AML-193 (cell line): ENCODE data around the gene FBLN5.

ENCODE experiments used
- DNase-seq, 2 experiments: peaks; one replicate each; lab custom pipeline; 2025; lab: John Stamatoyannopoulos, UW

Gene FBLN5

DNA sequence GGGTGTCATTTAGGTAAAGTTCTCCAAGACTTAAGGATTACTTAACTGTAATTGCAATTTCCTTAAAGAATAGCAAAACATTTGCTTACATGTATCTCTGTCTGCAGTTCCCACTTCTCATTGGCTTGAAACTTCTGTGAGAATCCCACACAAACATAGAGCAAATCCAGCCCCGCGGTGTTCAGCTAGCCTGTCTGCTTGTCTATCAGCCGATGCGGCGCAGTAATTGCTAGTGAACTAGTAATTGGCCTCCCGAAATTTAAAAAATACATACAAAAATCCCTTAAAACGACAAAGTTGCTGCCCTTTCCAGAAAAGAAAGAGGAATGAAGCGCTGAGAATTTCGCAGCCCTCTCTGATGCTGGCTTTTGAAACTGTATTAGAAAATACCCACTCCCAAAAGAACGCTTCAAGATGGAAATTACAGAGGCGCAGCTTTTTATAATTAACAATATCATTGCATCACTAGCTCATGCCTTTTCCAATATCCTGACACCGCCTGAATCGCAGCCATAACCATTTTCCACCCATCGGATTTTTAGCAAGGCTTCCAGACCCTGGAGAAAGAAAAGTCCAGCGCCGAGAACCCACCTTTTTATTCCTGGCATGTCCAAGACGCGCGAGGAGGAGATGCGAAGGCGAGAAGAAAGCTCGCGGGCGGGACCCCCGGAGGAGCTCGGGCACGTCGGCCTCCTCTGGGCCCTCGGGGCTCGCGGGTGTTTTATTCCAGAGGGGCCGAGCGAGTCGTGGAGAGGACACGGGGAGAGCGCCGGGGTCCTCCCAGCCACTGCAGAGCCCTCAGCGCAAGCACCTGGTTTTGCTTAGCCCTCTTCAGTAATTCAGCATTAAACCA lies 646 bp downstream of the FBLN5 start:
- DNase-seq = no peak

DNA sequence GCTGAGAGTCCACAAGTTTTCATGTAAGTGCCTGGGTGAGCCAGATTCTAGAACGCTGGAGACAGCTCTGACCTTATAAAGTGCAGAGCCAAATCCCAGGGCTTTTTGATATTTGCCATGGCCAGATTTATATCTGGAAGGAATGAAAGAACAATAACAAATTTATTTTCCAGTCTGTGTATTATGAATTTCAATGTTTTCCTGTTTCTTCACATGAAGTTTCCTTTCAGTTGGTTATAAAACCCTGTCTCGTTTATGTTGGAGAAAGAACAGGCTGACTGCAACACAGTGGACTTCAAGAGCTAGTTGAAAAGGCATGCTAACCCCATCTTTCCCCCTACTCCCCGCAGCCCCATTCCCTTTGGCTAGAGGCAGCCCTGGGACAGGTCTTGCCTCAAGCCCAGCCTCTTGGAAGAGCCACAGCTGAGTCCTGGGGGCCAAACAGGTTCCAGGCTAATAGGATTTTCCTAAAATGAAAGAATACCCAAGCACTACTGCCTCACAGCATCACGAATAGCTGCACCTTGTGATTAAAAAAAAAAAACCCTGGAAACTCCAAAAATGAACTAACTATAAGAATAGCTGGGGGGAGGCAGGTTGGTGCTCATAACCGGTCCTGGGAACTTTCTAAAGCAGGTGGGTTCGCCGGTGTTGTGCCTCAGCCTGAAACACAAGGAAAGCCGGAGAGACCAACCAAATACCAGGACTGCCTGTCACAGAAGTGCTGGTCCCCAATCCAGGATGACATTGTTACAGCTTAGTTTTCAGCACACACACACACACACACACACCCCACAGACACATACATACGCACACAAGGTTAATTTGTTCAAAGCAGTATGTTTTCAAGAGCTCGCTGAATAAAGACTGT lies 1.5 kb downstream of the FBLN5 start:
- no peak for DNase-seq

DNA sequence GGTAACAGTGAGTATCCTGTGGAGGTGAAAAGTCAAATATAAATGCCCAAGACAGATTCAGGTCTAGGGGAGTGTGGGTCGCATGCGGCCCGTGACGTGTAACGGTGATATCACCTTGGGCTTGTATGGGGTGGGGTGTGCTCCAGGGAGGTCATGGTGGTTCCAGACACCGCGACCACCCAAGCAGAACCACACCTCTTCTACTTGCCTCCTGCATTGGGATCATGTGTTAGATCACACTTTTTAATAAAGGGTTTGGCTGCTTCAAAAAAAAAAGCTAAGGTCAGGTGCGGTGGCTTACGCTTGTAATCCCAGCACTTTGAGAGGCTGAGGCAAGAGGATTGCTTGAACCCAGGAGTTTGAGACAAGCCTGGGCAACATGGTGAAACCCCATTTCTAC lies 4.5 kb downstream of the FBLN5 start:
- DNase-seq = no peak

DNA sequence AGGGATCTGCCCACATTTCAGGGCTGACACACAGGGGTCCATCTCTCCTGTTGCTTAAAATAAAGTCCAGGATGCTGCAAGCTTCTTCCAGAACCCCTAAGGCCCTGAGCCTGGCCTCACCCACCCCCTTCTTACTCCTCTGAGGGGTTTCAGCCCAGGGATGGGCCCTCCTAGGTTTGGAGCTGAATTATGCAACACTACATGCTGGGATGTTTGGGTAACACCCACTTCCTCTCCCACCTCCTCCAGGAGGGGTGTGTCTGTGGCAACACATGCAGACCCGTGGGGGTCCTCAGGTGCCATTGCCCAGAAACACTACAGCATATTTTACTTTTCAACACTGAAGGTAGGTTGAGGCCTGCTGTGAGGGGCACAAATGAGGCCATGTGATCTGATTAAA lies 5.4 kb downstream of the FBLN5 start:
- no peak for DNase-seq

DNA sequence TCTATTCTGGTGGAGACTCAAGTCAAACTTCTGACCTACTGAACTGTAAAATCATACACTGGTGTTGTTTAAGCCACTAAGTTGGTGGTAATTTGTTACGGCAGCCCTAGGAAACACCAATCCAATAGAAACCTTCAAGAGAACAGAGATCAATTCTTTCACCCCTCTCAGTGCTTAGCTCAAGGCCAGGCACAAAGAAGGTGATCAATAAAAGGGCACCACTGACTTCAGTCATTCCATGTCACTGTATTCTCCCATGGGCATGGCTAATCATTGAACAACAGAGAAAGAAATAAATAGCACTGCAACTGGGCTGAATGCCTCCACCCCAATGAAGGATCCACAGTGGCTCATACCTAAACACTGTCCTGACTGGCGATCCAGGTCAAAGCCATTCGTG lies 7.3 kb downstream of the FBLN5 start:
- no peak for DNase-seq

DNA sequence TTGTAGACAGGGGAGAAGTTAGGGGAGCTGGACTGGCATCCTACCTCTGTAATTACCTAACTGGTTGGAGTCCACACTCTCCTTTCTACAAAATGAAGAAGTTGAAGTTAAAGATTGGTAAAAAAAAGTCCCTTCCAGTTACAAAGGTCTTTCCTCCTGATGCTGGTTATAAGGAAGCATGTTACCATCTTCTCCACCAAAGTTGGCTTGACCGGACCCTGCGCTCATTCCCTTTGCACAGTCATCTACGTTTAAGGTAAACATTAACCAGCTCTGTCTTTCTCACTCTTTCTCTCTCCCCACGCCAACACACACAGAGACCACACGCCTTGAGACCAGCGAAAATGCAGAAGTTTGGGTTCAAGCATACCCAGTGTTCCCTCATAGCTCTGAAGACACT lies 11.9 kb downstream of the FBLN5 start:
- no peak for DNase-seq

DNA sequence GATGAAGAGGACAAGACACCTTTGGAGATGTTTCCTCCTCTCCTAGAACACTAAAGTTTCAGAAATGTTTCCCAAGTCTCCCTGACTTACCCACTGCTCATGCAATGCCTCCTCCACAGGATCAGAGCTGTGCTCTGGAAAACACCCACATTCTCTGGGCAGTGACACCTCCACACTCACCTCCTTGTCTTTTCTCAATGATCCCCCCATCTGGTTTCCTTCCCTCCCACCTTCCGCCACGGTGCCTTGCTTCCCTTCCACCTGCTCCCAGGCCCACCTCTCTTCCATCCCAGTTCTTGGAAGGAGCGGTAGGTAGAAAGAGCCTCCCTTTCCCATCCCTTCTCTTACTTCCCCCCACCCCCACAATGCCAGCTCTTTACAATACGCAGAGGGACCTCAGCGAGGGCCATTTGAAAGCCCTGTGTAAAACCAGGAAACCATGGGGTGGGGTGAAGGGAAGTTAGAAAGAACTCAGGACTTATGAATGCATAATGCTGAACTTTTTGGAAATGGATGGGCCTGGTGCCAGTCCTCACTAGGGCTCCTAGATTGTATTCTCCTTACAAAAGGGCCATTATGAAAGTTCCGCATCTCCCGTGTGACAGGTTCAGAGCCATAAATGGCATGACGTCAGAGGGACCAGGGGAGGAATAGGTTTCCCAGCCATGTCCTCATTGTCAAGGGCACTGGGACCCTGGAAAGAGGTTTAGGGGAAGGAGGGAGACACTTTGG lies 12.8 kb downstream of the FBLN5 start:
- DNase-seq = no peak

DNA sequence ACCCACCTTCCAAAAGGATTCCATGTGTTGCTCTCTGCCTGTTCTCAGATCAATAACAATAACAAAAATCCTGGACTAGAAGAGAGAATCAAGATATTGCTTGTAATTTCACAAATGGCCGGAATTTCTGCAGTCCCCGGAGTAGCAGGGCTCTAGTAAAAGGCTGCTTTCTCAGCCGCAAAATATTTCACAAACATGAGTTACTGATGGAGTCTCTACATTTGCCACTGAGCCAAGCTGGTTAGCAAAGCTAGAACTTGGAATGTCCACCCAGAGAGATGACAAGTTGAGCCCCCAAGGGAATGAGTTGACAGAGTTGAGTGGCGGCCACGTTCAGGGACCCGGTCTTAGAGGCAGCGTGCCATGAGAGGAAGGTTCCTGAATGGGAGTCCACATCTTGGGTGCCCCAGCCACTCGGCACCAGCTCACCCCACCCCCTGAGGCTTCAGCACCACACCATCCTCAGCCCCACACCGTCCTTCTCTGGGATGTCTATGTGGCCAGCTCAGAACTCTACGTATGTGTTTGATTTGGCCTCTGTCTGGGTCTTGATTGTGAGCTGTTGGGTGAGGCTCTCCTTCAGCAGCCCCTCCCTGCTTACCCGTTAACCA lies 15.9 kb downstream of the FBLN5 start:
- no peak for DNase-seq

DNA sequence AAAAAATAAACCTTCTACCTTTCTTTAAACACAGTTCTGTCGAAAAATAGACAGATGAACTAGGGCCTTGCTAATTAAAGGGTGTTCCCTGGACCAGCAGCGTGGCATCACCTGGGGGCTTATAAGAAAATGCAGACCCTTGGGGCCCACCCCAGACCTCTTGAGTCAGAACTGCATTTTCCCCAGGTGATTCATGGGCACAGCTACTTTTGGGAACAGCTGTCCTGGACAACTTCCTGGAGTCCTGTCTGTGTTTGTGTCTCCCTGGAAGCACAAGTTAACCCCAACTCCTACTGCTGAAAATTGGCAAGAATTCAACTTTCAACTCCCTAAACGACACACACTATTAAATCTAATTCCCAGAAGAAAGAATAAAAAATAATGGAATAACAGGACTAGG lies 17.8 kb downstream of the FBLN5 start:
- DNase-seq = no peak

DNA sequence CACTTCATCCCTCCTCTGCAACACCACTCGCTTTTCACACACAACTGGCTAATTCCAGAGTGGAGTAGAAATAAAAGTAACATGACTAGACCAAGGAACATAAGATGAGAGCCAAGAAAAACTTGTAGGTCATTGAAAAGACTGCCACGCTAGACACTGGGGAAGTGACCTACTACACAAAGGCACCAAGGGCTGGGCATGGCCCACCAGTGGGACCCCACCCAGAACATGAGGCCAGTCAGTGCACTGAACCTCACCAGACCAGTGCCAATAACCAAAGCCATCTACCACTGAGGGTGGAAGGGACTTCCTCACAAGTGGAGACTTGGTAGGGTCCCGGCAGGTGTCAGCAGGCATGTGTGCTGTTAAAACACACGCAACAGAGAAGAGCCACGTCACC lies 19.7 kb downstream of the FBLN5 start:
- no peak for DNase-seq

DNA sequence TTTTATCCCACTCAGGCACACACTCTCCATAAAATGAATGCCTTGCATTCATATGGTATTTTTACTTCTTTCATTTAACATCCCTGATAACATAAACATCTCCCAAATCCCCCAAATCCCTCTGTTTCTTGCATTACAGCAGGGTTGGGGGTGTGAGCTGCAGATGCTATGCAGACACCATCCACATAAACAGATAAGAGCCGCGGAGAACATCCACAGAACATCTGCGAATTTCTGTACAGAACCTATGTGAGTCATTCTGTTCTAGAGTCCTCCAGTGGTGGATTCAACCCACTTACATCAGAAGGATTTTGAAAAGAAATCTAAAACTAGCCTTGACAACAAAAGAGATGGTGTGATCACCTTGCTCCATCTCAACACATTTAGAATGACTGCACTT lies 20.3 kb downstream of the FBLN5 start:
- DNase-seq = no peak

DNA sequence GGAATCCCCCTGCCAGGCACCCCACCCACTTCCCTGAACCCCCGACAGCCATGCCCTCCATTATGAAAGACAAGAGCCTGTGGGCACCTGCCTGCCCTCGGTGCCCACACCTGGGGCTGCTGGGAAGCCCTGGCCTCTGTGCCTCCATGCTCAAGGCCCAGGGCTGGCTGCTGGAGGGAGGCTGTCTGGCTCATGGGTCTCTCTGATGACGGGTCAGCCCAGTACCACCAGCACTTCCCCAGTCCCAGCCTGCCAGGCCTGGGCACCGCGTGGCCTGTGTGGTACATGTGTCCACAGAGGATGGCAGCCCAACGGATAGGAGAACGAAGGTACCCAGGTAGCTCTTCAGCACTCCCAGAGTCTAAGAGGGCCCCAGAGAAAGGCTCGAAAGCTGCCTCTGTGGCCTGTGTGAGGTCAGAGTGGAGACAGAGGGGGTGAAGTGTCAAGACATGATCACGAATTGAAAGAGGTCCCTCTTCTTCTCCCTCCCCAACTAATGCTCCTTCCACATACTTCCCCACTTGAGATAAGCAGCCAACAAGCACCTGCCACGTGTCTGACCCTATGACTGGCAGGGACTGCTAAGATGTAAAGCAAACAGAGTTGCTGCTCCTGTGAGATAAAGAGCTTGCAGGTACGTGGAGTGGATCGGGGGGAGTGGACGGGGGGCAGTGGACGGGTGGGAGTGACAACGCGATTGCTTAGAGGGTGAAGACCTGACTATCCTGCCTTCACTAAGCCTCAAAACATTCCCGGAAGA lies 21.2 kb downstream of the FBLN5 start:
- DNase-seq = no peak

DNA sequence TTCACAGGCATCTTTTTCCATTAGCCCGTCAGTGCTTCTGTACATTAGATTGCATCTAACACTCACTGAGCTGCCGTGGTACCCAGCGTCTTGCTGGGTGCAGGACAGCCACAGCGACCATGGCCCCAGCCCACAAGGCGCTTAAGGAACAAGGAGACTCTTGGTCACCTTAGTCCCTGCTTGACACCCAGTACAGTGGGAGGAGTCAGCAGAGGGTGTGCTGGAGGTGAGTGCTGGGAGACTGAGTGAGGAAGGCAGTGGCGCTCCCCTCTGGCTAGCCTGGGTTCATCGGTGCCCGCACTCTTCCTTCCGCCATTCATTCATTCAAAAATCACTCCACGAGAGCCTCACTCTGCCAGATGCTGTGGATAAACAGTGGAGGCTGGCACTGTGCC lies 21.8 kb downstream of the FBLN5 start:
- DNase-seq = no peak

DNA sequence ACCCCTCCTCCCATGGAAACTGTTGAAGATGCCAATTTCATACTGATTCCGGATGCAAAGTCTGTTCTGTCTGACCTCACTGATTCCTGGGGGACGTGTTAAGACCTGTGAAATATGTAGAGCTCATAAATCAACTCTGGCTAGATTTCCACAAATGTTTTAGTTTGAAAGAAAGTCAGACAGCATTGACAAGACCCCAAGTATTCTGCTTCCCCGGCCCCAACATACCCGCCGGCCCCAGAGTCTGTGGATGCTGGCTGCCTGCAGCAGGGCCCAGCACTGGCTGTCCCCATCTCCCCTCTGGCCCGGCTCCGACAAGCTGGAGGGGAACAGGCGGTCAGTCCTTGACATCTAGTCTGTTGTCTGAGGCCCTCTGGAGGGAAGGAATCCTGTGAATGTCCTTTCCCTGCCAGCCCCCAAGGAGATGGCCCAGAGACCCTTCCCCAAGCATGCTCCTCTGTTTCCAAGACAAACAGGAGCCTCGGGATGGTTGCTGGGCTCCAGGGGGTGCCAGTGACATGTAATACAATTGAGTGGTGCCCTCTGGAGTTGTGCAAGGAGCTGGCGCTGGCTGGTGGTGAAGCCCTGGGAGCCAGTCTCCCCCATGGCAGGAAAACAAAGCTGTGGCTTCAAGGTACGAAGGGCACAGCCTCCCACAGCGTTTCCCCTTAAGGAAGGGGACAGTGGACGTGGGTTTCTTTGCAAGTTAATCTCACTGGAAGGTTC lies 22.3 kb downstream of the FBLN5 start:
- DNase-seq = no peak

DNA sequence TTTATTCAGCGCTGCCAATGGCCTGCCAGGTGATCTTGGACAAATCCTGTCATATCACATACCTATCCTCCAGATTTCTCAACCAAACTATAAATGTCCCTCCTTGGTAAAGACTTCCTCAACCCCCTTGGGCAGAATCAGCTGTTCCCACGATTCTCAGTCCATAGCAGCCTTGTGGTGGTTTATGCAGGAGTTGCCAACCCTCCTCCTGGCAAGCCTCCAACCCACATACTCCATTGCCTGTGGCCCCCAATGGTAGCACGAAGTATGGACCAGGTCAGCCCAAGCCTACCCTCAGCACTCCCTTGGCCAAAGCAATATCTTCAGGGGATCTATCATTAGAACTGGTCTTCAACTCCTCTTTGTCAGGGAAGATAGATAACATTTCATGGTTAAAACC lies 27.0 kb downstream of the FBLN5 start:
- DNase-seq = no peak

DNA sequence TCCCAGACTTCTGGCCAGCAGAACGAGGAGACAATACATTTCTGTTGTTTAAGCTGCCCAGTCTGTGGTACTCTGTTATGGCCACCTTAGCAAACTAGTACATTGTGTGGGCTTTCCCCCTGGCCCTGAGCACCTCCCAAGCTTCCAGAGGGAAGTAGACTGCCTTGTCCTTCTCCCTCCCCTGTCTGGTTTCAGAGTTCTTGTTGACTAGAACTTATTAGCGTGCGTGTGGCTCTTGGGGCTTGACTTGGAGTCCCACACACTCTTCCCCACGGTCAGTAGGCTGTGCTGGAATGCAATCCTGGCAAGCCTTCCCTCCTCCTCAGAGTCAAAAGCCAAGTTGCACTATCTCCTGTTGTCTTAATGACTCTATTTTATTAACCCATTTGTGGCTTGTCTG lies 27.7 kb downstream of the FBLN5 start:
- no peak for DNase-seq

DNA sequence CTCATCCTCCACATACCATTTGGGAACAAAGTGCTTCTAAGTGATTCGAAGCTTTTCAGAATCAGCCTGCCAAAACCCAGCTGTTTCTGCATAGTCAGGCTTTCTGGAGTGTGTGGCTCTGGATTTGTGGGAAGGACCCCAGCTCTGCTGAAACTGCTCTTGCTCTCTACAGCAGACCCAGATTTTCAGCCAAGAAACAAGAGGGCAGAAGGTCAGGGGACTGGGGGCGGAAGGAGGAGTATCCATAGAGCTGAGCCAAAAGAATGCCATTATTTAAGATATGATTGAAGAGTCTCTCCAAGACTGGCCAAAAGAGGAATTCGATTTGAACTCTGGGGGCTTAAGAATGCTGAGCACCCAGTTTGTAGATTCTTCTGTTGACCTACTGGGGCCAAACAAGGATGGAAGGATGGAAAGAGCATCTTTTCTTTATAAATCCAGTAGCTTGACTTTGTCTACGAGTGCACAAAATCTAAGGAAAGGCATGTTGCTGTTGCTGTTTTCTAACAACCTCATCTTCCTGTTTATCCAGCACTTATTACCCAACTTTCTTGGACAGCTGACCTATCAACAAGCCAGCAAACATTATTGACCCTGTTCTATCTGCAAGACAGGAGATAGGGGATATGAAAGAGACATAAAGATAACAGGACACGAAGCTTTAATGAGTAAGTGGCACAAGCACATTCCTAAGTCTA lies 29.2 kb downstream of the FBLN5 start:
- DNase-seq = no peak

DNA sequence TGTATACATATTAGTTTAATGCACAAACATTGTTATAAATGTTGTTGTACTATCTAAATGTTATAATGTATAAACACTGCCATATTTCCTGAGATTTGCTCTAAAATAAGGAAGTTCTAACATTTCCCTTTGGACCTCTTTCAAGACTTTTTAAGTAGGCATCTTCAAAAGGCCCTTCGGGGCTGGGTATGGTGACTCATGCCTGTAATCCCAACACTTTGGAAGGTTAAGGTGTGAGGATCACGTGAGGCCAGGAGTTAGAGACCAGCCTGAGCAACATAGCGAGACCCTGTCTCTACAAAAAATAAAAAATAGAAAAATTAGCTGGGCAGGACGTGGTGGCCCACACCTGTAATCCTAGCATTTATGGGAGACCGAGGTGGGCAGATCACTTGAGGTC lies 35.5 kb downstream of the FBLN5 start:
- no peak for DNase-seq

DNA sequence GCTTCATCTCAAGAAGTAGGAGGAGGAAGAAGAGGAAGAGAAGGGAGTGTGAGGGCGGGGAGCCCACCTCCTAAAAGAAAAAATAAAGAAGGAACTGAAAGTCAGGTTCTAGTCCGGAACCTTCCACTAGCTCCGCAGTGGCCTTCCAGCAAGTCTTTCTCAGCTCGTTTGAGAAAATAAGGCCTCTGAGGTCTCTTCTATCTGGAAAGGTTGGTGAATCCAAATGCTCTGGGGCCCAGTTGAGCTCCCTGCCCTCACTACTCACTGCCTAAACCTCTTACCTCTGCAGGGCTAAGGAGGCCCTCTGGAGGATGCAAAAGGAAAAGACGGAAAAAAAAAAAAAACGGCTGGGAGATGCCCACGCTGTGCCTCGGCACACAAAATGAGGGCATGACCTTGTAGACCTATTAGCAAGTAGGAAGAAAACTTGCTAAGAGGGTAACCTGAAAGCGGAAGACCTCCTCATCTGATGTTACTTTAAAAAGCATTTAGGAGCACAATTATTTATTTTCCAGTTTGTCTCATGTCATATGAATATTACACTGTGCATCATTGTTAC lies 35.9 kb downstream of the FBLN5 start:
- peak; percentile 39 to 51 for DNase-seq

DNA sequence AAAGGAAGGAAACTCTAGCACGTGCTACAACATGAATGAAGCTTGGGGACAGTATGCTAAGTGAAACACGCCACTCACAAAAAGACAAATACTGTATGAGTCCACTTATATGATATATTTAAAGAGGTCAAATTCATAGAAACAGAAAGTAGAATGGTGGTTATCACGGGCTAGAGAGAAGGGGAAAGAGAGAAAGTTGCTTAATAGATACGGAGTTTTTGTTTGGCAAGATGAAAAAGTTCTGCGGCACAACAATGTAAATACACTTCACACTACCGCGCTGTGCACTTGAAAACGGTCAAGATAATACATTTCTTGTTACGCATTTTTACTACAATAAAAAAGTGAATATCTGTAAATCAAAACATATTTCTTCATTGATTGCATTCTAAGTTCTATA lies 37.3 kb downstream of the FBLN5 start:
- DNase-seq = no peak
